Muscle layer of duodenum (tissue), 2 donors: ENCODE measurements around the gene KRTAP10-7.
"Not testable (repeated sequence)": the region's sequence is repeated elsewhere in the genome, so short reads cannot be mapped to it uniquely, and the experiment has no call there.

Experiments
- H3K27ac ChIP-seq: one replicate; pipeline ENCODE4 v1.7.0; 2013; ENCODE audit warnings: mild to moderate bottlenecking, low read length
- H3K27me3 ChIP-seq: one replicate; pipeline ENCODE4 v1.7.0; 2013; ENCODE audit warnings: low read depth, mild to moderate bottlenecking, control low read depth, low read length
- H3K36me3 ChIP-seq, 2 donors: one replicate each; pipeline ENCODE4 v1.7.0; 2013; ENCODE audit warnings: low read length in 2 of 2, control low read depth in 1 of 2, mild to moderate bottlenecking in 1 of 2; ENCODE audit not compliant: insufficient read depth in 2 of 2, control insufficient read depth in 1 of 2
- H3K4me1 ChIP-seq, 2 donors: one replicate each; pipeline ENCODE4 v1.7.0; 2013; ENCODE audit warnings: low read length in 2 of 2, mild to moderate bottlenecking in 2 of 2, control low read depth in 1 of 2, moderate library complexity in 1 of 2; ENCODE audit not compliant: insufficient read depth in 2 of 2, control insufficient read depth in 1 of 2
- H3K4me3 ChIP-seq, 2 donors: one replicate each; pipeline ENCODE4 v1.7.0; 2013; ENCODE audit warnings: low read length in 2 of 2, low read depth in 1 of 2, mild to moderate bottlenecking in 1 of 2
- H3K9me3 ChIP-seq, 2 donors: one replicate each; pipeline ENCODE4 v1.7.0; 2013; ENCODE audit warnings: low read length in 2 of 2, control low read depth in 1 of 2, mild to moderate bottlenecking in 1 of 2; ENCODE audit not compliant: control insufficient read depth in 1 of 2
- donor health status: healthy.

The KRTAP10-7 gene

DNA sequence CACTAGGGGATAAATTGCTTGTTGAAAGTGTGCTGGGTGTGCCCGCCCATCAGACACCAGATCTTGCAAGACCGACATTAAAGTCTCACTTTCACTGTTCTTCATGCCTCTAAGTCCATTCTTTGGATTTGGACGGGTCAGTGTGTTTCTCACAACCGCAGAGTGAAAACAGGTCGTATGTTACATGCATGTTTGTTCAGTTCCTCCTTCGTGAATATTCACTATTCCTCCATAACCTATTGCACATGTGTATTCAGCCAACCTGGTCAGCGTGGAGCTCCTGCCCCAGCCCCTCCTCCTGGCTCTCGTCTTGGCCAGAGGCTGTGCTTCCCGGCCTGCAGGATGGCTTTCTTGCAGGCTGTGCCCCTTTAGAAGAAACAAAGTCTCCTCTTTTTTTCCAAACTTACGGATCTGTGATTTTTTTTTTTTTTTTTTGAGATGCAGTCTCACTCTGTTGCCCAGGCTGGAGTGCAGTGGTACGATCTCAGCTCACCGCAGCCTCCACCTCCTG is 5.9 kb upstream of the KRTAP10-7 start:
- Histone ChIP-seq H3K27me3 (no peaks in the 10 kb centered on the region), H3K4me3 (no peak overlapping the region), H3K4me1 (no peaks in the 10 kb centered on the region), H3K27ac (no peak overlapping the region), H3K36me3 (no peaks in the 10 kb centered on the region), H3K9me3 (peaks cover 0 to 2% of the 10 kb centered on the region in 2 donors)

DNA sequence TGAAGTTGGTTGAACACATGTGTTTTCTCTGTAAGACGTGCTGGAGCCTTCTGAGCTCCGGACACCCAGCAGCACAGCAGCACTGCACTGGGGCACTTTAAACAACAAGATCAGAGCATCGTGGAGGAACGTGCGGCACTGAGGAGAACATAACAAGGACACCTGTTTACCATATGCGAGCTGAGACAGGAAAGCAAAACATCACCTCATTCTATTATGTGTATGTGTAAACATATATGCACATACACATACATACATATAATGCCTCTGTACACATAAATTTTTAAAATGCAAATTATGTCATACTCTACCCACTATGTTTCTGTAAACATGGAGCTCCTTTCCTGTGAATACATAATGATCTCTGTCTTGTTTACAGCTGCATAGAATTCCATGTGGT is 4.9 kb upstream of the KRTAP10-7 start:
- H3K4me3 ChIP-seq = no peak overlapping the region
- H3K36me3 ChIP-seq = no peaks in the 10 kb centered on the region
- peaks cover 0 to 2% of the 10 kb centered on the region in 2 donors for H3K9me3 ChIP-seq
- H3K27me3 ChIP-seq = no peaks in the 10 kb centered on the region
- no peak overlapping the region for H3K27ac ChIP-seq
- H3K4me1 ChIP-seq = no peaks in the 10 kb centered on the region

DNA sequence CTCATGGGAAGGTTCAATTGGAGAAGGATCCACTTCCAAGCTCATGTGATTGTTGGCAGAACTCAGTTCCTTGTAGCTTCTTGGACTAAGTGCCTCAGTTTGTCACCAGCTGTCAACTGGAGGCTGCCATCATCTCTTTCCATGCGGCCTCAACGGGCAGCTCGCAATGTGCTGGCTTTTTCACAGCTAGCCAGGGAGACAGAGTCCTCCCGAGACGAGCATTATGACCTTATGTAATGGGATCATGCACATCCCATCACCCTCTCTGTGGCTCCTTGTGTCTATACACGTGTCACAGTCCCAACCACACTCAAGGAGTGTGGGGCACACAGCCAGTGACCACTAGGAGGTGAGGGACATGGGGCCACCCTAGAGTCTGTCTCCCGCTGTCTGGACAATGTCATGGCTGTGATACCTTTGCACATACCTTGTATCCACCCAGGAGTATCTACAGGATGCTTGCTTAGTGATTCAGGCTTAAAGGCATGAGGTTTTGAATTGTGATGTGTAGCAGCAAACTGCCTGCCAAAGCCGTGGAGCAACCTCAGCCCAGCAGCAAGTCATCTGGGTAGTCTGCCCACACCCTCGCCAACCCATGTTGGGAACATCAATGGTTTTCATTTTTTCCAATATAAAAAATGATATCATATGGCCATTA is 4.2 kb upstream of the KRTAP10-7 start:
- Histone ChIP-seq H3K9me3 (peaks cover 0 to 2% of the 10 kb centered on the region in 2 donors), H3K36me3 (no peaks in the 10 kb centered on the region), H3K4me3 (no peak overlapping the region), H3K4me1 (no peaks in the 10 kb centered on the region), H3K27me3 (no peaks in the 10 kb centered on the region), H3K27ac (no peak overlapping the region)

DNA sequence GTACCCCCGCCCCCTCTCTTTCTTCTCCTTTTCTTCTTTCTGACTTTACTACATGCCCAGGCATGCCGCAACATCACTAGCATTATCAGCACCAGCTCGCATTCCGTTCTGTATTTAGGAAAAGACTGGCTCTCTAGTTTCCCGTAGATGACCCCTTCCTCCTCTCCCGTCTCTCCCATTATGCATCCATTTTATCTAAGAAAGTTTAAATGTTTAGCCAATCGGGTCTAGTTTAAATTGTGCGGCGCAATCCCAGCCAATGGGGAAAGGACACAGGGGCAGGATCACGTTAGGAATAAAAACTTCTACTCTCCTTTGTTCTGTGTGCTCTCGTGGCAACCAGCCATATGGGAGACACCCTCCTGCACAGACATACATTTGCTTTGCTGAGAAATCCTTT is 2.3 kb upstream of the KRTAP10-7 start:
- no peaks in the 10 kb centered on the region for H3K27me3 ChIP-seq
- H3K4me1 ChIP-seq = no peaks in the 10 kb centered on the region

DNA sequence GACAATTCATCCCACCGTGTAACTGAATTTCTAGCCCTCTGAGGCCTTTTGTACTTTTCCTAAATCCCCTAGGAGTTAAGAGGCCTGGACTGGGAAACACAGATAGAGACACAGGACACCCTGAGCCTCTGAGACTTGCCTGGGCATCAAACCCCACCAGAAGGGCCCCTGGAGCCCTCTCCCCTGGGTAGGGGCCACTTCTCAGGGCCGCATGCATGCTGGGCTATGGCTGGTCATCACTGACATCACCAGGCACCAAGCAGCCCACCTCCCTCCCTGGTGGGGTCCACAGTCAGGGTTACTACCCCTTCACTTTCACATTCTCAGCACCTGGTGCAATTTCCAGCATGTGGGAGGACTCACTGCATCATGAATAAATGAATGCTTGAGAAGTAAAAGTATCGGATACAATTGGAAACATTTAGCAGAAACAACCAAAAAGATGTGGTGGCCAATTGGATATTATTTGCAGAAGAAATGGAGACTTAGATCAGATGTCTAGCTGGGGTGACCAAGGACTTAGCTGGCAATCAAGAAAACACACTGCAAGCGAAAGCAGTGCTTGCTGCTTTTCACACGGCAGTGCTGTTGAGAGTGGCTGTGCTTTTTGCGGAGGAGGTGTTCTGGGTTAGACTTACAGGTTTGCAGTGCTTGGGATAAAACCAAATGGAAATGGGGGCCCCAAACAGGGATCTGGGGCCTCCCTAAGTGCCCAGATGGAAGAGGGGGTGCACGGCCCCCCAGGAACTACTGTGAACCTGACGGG is 950 bp upstream of the KRTAP10-7 start:
- Histone ChIP-seq H3K27ac (no peak overlapping the region), H3K9me3 (peaks cover 0 to 7% of the 10 kb centered on the region in 2 donors), H3K27me3 (no peaks in the 10 kb centered on the region), H3K4me3 (no peak overlapping the region), H3K4me1 (no peaks in the 10 kb centered on the region), H3K36me3 (no peaks in the 10 kb centered on the region)

More for the DNA sequence above, 2.3 kb upstream of the KRTAP10-7 start:
- Histone ChIP-seq H3K27ac (no peak overlapping the region), H3K36me3 (no peaks in the 10 kb centered on the region), H3K9me3 (peaks cover 0 to 2% of the 10 kb centered on the region in 2 donors), H3K4me3 (no peak overlapping the region)

GRCh38 chr21:44601091-44601490 is 694 bp downstream of the KRTAP10-7 start:
- H3K4me1 ChIP-seq, H3K27me3 ChIP-seq, H3K4me3 ChIP-seq, H3K27ac ChIP-seq, H3K36me3 ChIP-seq, H3K9me3 ChIP-seq: not testable (repeated sequence)

GRCh38 chr21:44601596-44602462 is 1.4 kb downstream of the KRTAP10-7 start:
- Histone ChIP-seq H3K27me3 (no peaks in the 10 kb centered on the region), H3K9me3 (peaks cover 0 to 10% of the 10 kb centered on the region in 2 donors), H3K4me3 (no peak overlapping the region), H3K36me3 (no peaks in the 10 kb centered on the region), H3K27ac (no peak overlapping the region), H3K4me1 (no peaks in the 10 kb centered on the region)

- no peak overlapping the region for H3K27ac ChIP-seq
- no peak overlapping the region for H3K4me3 ChIP-seq
- H3K36me3 ChIP-seq = no peaks in the 10 kb centered on the region
- H3K9me3 ChIP-seq = peaks cover 0 to 10% of the 10 kb centered on the region in 2 donors
- H3K27me3 ChIP-seq = no peaks in the 10 kb centered on the region
- no peaks in the 10 kb centered on the region for H3K4me1 ChIP-seq
These were observed 2.1 kb downstream of the KRTAP10-7 start for GRCh38 chr21:44602463-44602850.

GRCh38 chr21:44603109-44603875 is 2.9 kb downstream of the KRTAP10-7 start:
- no peak overlapping the region for H3K27ac ChIP-seq
- no peak overlapping the region for H3K4me3 ChIP-seq
- no peaks in the 10 kb centered on the region for H3K27me3 ChIP-seq
- H3K36me3 ChIP-seq = no peaks in the 10 kb centered on the region
- H3K4me1 ChIP-seq = no peaks in the 10 kb centered on the region
- H3K9me3 ChIP-seq = peaks cover 0 to 10% of the 10 kb centered on the region in 2 donors

DNA sequence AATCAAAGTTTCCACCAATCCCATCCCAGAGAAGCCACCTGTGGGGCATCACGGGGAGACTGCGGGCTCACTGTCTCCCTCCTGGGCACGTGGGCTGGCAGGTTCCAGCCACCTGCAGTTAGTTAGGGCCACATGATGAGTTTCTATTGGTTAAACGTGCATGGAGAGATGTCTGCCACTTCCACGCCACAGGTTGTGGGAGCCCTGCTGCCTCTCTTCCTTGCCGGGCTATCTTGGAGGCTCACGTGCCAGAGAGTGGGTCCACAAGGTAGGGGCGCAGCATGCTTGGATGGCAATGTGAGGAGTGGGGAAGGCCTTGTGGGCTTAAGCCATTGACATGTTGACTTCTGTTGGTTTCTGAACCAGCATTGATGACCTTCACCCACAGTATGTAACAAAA is 3.5 kb downstream of the KRTAP10-7 start:
- H3K4me1 ChIP-seq = no peaks in the 10 kb centered on the region
- peaks cover 0 to 10% of the 10 kb centered on the region in 2 donors for H3K9me3 ChIP-seq
- H3K27me3 ChIP-seq = no peaks in the 10 kb centered on the region
- H3K4me3 ChIP-seq = no peak overlapping the region
- H3K36me3 ChIP-seq = no peaks in the 10 kb centered on the region
- H3K27ac ChIP-seq = no peak overlapping the region
